GM21529 (cell line): ENCODE data around the gene ABHD4.

Experiments used
- ATAC-seq: cut with Tn5 transposase; IDR thresholded peaks from one replicate; pipeline ENCODE4 v1.9.1; 2021; ENCODE audit not compliant: unreplicated experiment

ABHD4 gene

GRCh38 chr14:22660654-22661053 is 62.6 kb downstream of the ABHD4 start:
- no peak for ATAC-seq
